Uterus (tissue), 2 donors: Measurements from ENCODE around the gene UBL7.

Experiments
- POLR2A ChIP-seq, 2 donors: fragments of 450-650 bp; IDR thresholded peaks; one replicate each; pipeline ENCODE4 v1.6.1; 2016; ENCODE audit warnings: antibody characterized with exemption in 2 of 2, mild to moderate bottlenecking in 1 of 2, moderate library complexity in 1 of 2
- TF ChIP-seq, protein P1 (sequence below), 4 experiments: fragments of 200-600 bp in 2 of 4; fragments of 450-650 bp in 2 of 4; sonication (generic) in 2 of 4; IDR thresholded peaks; one replicate each; pipeline ENCODE4 v1.5.1; 2016 to 2019; ENCODE audit warnings: antibody characterized with exemption in 4 of 4, mild to moderate bottlenecking in 2 of 4, moderate library complexity in 1 of 4

DNA sequence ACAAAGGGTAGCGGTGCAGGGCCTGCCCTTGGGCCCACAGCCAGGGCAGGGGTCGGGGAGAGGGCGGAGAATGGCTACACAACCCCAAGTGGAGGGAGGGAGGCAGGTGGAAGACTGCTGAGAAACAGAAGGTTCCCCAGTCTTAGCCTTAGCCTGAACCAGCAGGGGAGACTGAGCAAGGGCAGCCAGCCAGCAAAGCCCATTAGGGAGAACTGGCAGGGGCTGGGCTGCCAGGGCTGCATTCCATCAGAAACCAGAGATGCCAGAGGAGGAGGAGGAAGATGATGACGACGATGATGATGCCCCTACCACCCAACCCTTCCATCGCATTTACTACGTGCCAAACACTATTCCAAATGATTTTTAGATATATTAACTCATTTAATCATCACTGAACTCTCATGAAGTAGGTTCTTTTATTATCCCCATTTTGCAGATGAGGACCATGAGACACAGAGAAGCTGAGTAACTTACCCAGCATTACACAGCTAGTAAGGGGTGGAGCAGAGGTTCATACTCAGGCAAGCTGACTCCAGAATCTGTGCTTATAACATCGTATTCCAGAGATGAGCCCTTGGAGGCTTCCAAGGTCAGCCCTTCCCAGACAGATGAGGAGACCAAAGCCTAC, 35.9 kb downstream of the UBL7 start:
- TF ChIP-seq POLR2A (IDR thresholded peaks at IDR 0.05), result no peak
- TF ChIP-seq, protein P1, sequence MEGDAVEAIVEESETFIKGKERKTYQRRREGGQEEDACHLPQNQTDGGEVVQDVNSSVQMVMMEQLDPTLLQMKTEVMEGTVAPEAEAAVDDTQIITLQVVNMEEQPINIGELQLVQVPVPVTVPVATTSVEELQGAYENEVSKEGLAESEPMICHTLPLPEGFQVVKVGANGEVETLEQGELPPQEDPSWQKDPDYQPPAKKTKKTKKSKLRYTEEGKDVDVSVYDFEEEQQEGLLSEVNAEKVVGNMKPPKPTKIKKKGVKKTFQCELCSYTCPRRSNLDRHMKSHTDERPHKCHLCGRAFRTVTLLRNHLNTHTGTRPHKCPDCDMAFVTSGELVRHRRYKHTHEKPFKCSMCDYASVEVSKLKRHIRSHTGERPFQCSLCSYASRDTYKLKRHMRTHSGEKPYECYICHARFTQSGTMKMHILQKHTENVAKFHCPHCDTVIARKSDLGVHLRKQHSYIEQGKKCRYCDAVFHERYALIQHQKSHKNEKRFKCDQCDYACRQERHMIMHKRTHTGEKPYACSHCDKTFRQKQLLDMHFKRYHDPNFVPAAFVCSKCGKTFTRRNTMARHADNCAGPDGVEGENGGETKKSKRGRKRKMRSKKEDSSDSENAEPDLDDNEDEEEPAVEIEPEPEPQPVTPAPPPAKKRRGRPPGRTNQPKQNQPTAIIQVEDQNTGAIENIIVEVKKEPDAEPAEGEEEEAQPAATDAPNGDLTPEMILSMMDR (IDR thresholded peaks at IDR 0.05), result no peak
